ENCODE measurements around the gene RPL27A.

DNA sequence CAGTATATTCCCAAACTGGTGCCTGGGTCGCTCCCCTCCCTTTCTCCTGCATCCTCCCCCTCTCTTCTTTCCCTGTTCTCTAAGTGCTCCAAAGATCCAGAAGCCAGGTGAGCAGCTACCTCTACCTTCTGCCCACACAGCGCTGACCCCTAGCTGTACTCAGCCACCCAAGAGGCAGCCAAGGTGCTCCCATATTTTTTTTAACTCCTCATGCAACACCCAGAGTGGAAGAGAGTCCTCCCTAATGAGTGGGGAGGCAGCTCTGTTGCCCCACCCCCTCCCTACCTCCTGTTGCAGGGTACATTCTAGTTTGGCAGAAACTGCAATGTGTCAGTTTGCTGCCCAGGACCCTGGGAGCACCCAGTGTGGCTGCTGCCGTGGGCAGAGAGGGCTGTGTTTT lies 40.2 kb downstream of the RPL27A start:
- TF ChIP-seq FOXM1 (IDR thresholded peaks at IDR 0.05; ENCODE audit: borderline replicate concordance) (no peak), NFRKB (IDR thresholded peaks at IDR 0.05) (no peak), ELF4 (IDR thresholded peaks at IDR 0.05) (no peak), BHLHE40 (IDR thresholded peaks at IDR 0.05; ENCODE audit: borderline replicate concordance) (no peak), SP1 (IDR thresholded peaks at IDR 0.05) (no peak), ARNT (IDR thresholded peaks at IDR 0.05) (no peak)

All from HEK293T (cell line).